Peyer's patch (tissue), 4 donors: ENCODE measurements around the gene C1GALT1.

Experiments used
- CTCF ChIP-seq, 6 experiments: fragments of 450-650 bp in 4 of 6; fragments of 200-600 bp in 2 of 6; sonication (generic) in 1 of 6; IDR thresholded peaks; one replicate each; pipeline ENCODE4 v1.5.1; 2017 to 2019; ENCODE audit warnings: antibody characterized with exemption in 6 of 6, mild to moderate bottlenecking in 3 of 6, moderate library complexity in 1 of 6
- POLR2A ChIP-seq, 2 donors: fragments of 450-650 bp; IDR thresholded peaks; one replicate each; pipeline ENCODE4 v1.5.1; 2017; ENCODE audit warnings: antibody characterized with exemption in 2 of 2, mild to moderate bottlenecking in 2 of 2, moderate library complexity in 2 of 2

GRCh38 chr7:7216279-7216678 is 33.9 kb downstream of the C1GALT1 start:
- TF ChIP-seq CTCF (IDR thresholded peaks at IDR 0.05) (no peak), POLR2A (IDR thresholded peaks at IDR 0.05) (no peak)
